ENCODE measurements around the gene CDK14. TPM values are rescaled to one million over a fixed set of nuclear protein-coding genes. Genes with fewer than 3 reads are reported as not detected.
"Not testable (repeated sequence)": the region's sequence is repeated elsewhere in the genome, so short reads cannot be mapped to it uniquely, and the experiment has no call there.

The CDK14 gene
- total RNA-seq, 1 donor from 2014 or later = 3.2 TPM

- DNase-seq = no peak
These were observed 327.4 kb downstream of the CDK14 start for GRCh38 chr7:90923541-90923997.

- not testable (repeated sequence) for DNase-seq
These were observed 332.7 kb downstream of the CDK14 start for GRCh38 chr7:90928700-90929424.

GRCh38 chr7:90931986-90932916 lies 336.1 kb downstream of the CDK14 start:
- no peak for DNase-seq

GRCh38 chr7:90933041-90933440 lies 336.9 kb downstream of the CDK14 start:
- no peak for DNase-seq

GRCh38 chr7:90933984-90934383 lies 337.9 kb downstream of the CDK14 start:
- DNase-seq = no peak

- DNase-seq = no peak
These were observed 342.2 kb downstream of the CDK14 start for GRCh38 chr7:90938371-90938770.

- DNase-seq = no peak
These were observed 343.5 kb downstream of the CDK14 start for GRCh38 chr7:90939666-90940065.

GRCh38 chr7:90944021-90944420 lies 347.9 kb downstream of the CDK14 start:
- no peak for DNase-seq

GRCh38 chr7:90945104-90945787 lies 349.1 kb downstream of the CDK14 start:
- no peak for DNase-seq

- no peak for DNase-seq
These were observed 350.8 kb downstream of the CDK14 start for GRCh38 chr7:90946730-90947501.

GRCh38 chr7:90948085-90948484 lies 352.0 kb downstream of the CDK14 start:
- DNase-seq = no peak

- DNase-seq = no peak
These were observed 355.1 kb downstream of the CDK14 start for GRCh38 chr7:90951229-90951628.

GRCh38 chr7:90951986-90952954 lies 356.1 kb downstream of the CDK14 start:
- no peak for DNase-seq

- DNase-seq = no peak
These were observed 359.6 kb downstream of the CDK14 start for GRCh38 chr7:90955641-90956207.

- no peak for DNase-seq
These were observed 361.8 kb downstream of the CDK14 start for GRCh38 chr7:90957883-90958282.

- DNase-seq = no peak
These were observed 362.5 kb downstream of the CDK14 start for GRCh38 chr7:90958647-90959046.

- no peak for DNase-seq
These were observed 365.1 kb downstream of the CDK14 start for GRCh38 chr7:90961037-90961725.

GRCh38 chr7:90965211-90965610 lies 369.1 kb downstream of the CDK14 start:
- no peak for DNase-seq

GRCh38 chr7:90966346-90966745 lies 370.2 kb downstream of the CDK14 start:
- DNase-seq = no peak

GRCh38 chr7:90968871-90969270 lies 372.8 kb downstream of the CDK14 start:
- no peak for DNase-seq
